Prostate gland (tissue), 2 donors: Measurements from ENCODE around the gene CCDC28B. TPM values are rescaled to one million over a fixed set of nuclear protein-coding genes. Genes with fewer than 3 reads are reported as not detected.
A peak's percentile ranks its signal among the peaks of the same experiment; 100 is the strongest.

Source experiments
- DNase-seq: peaks from one replicate; pipeline ENCODE4 v3.0.0-alpha.2; 2019; ENCODE audit warnings: low spot score
- H3K27ac ChIP-seq, 2 donors: fragments of 200-600 bp; sonication (generic); 2 replicates each; pipeline ENCODE4 v1.5.1; 2017 to 2019
- H3K27me3 ChIP-seq: fragments of 200-600 bp; sonication (generic); replicated peaks from 2 replicates; pipeline ENCODE4 v1.5.1; 2019; ENCODE audit not compliant: insufficient read depth
- H3K36me3 ChIP-seq, 2 donors: fragments of 200-600 bp; sonication (generic); 1 replicate in 1 of 2; 2 replicates in 1 of 2; pipeline versions ENCODE4 v1.5.1 to v1.8.1; 2017 to 2019
- H3K4me1 ChIP-seq: fragments of 200-600 bp; sonication (generic); replicated peaks from 2 replicates; pipeline ENCODE4 v1.5.1; 2019
- H3K4me3 ChIP-seq, 2 donors: fragments of 200-600 bp; sonication (generic); 2 replicates each; pipeline ENCODE4 v1.5.1; 2017 to 2019
- H3K9me3 ChIP-seq: fragments of 200-600 bp; sonication (generic); 2 replicates; pipeline ENCODE4 v1.5.1; 2017
- POLR2A ChIP-seq: fragments of 450-650 bp; IDR thresholded peaks from one replicate; pipeline ENCODE4 v1.6.1; 2016; ENCODE audit warnings: antibody characterized with exemption, mild to moderate bottlenecking
- POLR2AphosphoS5 ChIP-seq: sonication (generic); formaldehyde crosslinking; IDR thresholded peaks from one replicate; pipeline ENCODE4 v1.6.1; 2017; ENCODE audit warnings: antibody characterized with exemption
- WGBS: methylation state at CpG from one replicate; pipeline ENCODE4 v1.1.5; 2018; 5-methylcytosine and 5-hydroxymethylcytosine counted together
- intact Hi-C: fragments of 100-400 bp; cut with DNase I; formaldehyde crosslinking; loops from one replicate; pipeline ENCODE4 v1.14.2; 2022
- total RNA-seq, 2 donors: library from RNA; depleted of rRNA; stranded (reverse); fragments of >200 nt; gene quantifications; one replicate each; pipeline ENCODE4 v1.1.0, GENCODE V29; 2016
- TF ChIP-seq, protein P1 (sequence below), 4 experiments: fragments of 200-600 bp in 2 of 4; fragments of 450-650 bp in 2 of 4; sonication (generic) in 2 of 4; IDR thresholded peaks; 1 replicate in 3 of 4; 2 replicates in 1 of 4; pipeline ENCODE4 v1.5.1; 2016 to 2019; ENCODE audit warnings: antibody characterized with exemption in 4 of 4, mild to moderate bottlenecking in 2 of 4, moderate library complexity in 2 of 4

Gene CCDC28B
- total RNA-seq, 2 donors from 2014 or later = 2.9 to 85.5 TPM

GRCh38 chr1:32170991-32171390 lies 29.4 kb upstream of the CCDC28B start:
- Histone ChIP-seq H3K27ac (no peak overlapping the region), H3K4me1 (no peaks in the 10 kb centered on the region)
- intact Hi-C loops = no loop called here

GRCh38 chr1:32172621-32173245 lies 27.7 kb upstream of the CCDC28B start:
- Histone ChIP-seq H3K9me3 (no peaks in the 10 kb centered on the region), H3K27me3 (no peaks in the 10 kb centered on the region), H3K4me1 (no peaks in the 10 kb centered on the region), H3K36me3 (peaks cover 4 to 12% of the 10 kb centered on the region in 2 donors), H3K4me3 (no peak overlapping the region), H3K27ac (no peak overlapping the region)
- TF ChIP-seq, protein P1, sequence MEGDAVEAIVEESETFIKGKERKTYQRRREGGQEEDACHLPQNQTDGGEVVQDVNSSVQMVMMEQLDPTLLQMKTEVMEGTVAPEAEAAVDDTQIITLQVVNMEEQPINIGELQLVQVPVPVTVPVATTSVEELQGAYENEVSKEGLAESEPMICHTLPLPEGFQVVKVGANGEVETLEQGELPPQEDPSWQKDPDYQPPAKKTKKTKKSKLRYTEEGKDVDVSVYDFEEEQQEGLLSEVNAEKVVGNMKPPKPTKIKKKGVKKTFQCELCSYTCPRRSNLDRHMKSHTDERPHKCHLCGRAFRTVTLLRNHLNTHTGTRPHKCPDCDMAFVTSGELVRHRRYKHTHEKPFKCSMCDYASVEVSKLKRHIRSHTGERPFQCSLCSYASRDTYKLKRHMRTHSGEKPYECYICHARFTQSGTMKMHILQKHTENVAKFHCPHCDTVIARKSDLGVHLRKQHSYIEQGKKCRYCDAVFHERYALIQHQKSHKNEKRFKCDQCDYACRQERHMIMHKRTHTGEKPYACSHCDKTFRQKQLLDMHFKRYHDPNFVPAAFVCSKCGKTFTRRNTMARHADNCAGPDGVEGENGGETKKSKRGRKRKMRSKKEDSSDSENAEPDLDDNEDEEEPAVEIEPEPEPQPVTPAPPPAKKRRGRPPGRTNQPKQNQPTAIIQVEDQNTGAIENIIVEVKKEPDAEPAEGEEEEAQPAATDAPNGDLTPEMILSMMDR (IDR thresholded peaks at IDR 0.05) = no peak
- DNase-seq = no peak
- 96% methylated on average over 1 of the region's 1 CpG for WGBS
- intact Hi-C loops = no loop called here

More at GRCh38 chr1:32170991-32171390, 29.4 kb upstream of the CCDC28B start:
- TF ChIP-seq, protein P1 (IDR thresholded peaks at IDR 0.05) = no peak
- no peak for TF ChIP-seq POLR2A
- no peak for TF ChIP-seq POLR2AphosphoS5
- WGBS = 74% methylated on average over 4 of the region's 4 CpGs
- Histone ChIP-seq H3K4me3 (no peak overlapping the region), H3K9me3 (no peaks in the 10 kb centered on the region), H3K27me3 (no peaks in the 10 kb centered on the region), H3K36me3 (peaks cover 4 to 12% of the 10 kb centered on the region in 2 donors)
- no peak for DNase-seq

- DNase-seq = no peak
- no peaks in the 10 kb centered on the region for H3K36me3 ChIP-seq
- H3K4me1 ChIP-seq = no peaks in the 10 kb centered on the region
- H3K4me3 ChIP-seq = no peak overlapping the region
- TF ChIP-seq POLR2A (no peak), POLR2AphosphoS5 (no peak)
- TF ChIP-seq, protein P1 (IDR thresholded peaks at IDR 0.05) = no peak
- H3K9me3 ChIP-seq = no peaks in the 10 kb centered on the region
- WGBS = 83% methylated on average over 7 of the region's 7 CpGs
- H3K27me3 ChIP-seq = no peaks in the 10 kb centered on the region
- intact Hi-C loops = no loop called here
- H3K27ac ChIP-seq = peak overlapping the region; percentile 87 to 89
Measured at GRCh38 chr1:32178380-32179192, 21.8 kb upstream of the CCDC28B start.

- no peak for DNase-seq
- intact Hi-C loops = no loop called here
- H3K27me3 ChIP-seq = no peaks in the 10 kb centered on the region
- 6% methylated on average over 7 of the region's 7 CpGs for WGBS
- TF ChIP-seq POLR2AphosphoS5 = no peak
- H3K36me3 ChIP-seq = no peaks in the 10 kb centered on the region
- H3K27ac ChIP-seq = peak overlapping the region; percentile 87 to 89
- no peaks in the 10 kb centered on the region for H3K9me3 ChIP-seq
- no peaks in the 10 kb centered on the region for H3K4me1 ChIP-seq
- H3K4me3 ChIP-seq = peak overlapping the region; percentile 57 to 59
Measured at GRCh38 chr1:32179193-32179442, 21.3 kb upstream of the CCDC28B start.

GRCh38 chr1:32179443-32180185 lies 20.8 kb upstream of the CCDC28B start, which contains the start of gene TXLNA:
TXLNA (plus strand) TSS chr1:32179675; CDS start chr1:32180346, 671 bp downstream.
- no peaks in the 10 kb centered on the region for H3K9me3 ChIP-seq
- H3K27ac ChIP-seq = peak within 1 kb of the TSS; percentile 87 to 89
- WGBS = under 1% methylated on average over 42 of the region's 79 CpGs
- H3K27me3 ChIP-seq = no peaks in the 10 kb centered on the region
- H3K4me1 ChIP-seq = no peaks in the 10 kb centered on the region
- H3K36me3 ChIP-seq = no peaks in the 10 kb centered on the region
- intact Hi-C loops = loop anchor here (5.0 kb wide), 1 partner anchor 63 kb away; no protein-coding TSS in a partner anchor
- TF ChIP-seq POLR2AphosphoS5 (peak; percentile 90), POLR2A (peak; percentile 41)
- TF ChIP-seq, protein P1 (IDR thresholded peaks at IDR 0.05) = peak in 2 of 4 experiments; percentile 7 to 16
- peak within 1 kb of the TSS; percentile 57 to 59 for H3K4me3 ChIP-seq
- peak; percentile 90 for DNase-seq
